HEK293 (cell line): Measurements from ENCODE around the gene APBA1.

Experiments
- CTCF ChIA-PET: fragments of 350-600 bp; formaldehyde crosslinking; extraction: SDS; loops from one replicate; lab custom pipeline; 2021; ENCODE audit warnings: antibody characterized with exemption; lab: Yijun Ruan, JAX
- POLR2A ChIA-PET: fragments of 300-600 bp; formaldehyde crosslinking; extraction: SDS; loops from one replicate; lab custom pipeline; 2020; ENCODE audit warnings: antibody characterized with exemption, inconsistent platforms; lab: Yijun Ruan, JAX
- H3K27ac ChIP-seq: fragments of 200-500 bp; sonication (Bioruptor generic); 2 replicates; pipeline ENCODE4 v1.5.1; 2014; ENCODE audit warnings: low read depth, low read length, control low read depth, inconsistent platforms; ENCODE audit errors: extremely low read depth
- H3K36me3 ChIP-seq, 2 experiments: fragments of 200-500 bp in 1 of 2; sonication (Bioruptor generic) in 1 of 2; 1 replicate in 1 of 2; 2 replicates in 1 of 2; pipeline ENCODE4 v1.5.1; 2014 to 2017; ENCODE audit warnings: inconsistent platforms in 2 of 2, low read length in 2 of 2; ENCODE audit not compliant: control insufficient read depth in 2 of 2, insufficient read depth in 1 of 2
- H3K4me1 ChIP-seq: fragments of 200-500 bp; sonication (Bioruptor generic); 2 replicates; pipeline ENCODE4 v1.5.1; 2014; ENCODE audit warnings: mild to moderate bottlenecking, low read length, inconsistent platforms; ENCODE audit not compliant: control insufficient read depth, insufficient read depth
- H3K4me3 ChIP-seq: 2 replicates; pipeline ENCODE4 v1.5.1; 2011; ENCODE audit warnings: low read depth, mild to moderate bottlenecking, control low read depth, low read length, moderate library complexity
- H3K9me3 ChIP-seq: fragments of 200-500 bp; sonication (Bioruptor generic); 2 replicates; pipeline ENCODE4 v1.5.1; 2014; ENCODE audit warnings: low read depth, low read length, inconsistent platforms; ENCODE audit not compliant: control insufficient read depth, insufficient read depth
- BCL11A ChIP-seq: fragments of 450-650 bp; formaldehyde crosslinking; IDR thresholded peaks from 2 replicates; pipeline ENCODE4 v1.5.1; 2016; ENCODE audit warnings: low read depth, missing biosample characterization, missing genetic modification characterization
- BCL11B ChIP-seq: fragments of 450-650 bp; formaldehyde crosslinking; IDR thresholded peaks from 2 replicates; pipeline ENCODE4 v1.5.1; 2016; ENCODE audit warnings: low read depth, missing biosample characterization, missing genetic modification characterization
- GFI1B ChIP-seq: fragments of 450-650 bp; formaldehyde crosslinking; IDR thresholded peaks from 2 replicates; pipeline ENCODE4 v1.5.1; 2016; ENCODE audit warnings: missing biosample characterization, missing genetic modification characterization
- HOXD13 ChIP-seq: sonication (generic); formaldehyde crosslinking; IDR thresholded peaks from 2 replicates; pipeline ENCODE4 v1.8.0; 2022; ENCODE audit warnings: missing genetic modification reagents, borderline replicate concordance
- KLF9 ChIP-seq: fragments of 450-650 bp; formaldehyde crosslinking; IDR thresholded peaks from 2 replicates; pipeline ENCODE4 v1.5.1; 2016; ENCODE audit warnings: missing biosample characterization, missing genetic modification characterization, low read depth
- PRDM1 ChIP-seq: fragments of 450-650 bp; formaldehyde crosslinking; IDR thresholded peaks from 2 replicates; pipeline ENCODE4; 2016; ENCODE audit warnings: missing biosample characterization, missing genetic modification characterization
- SETDB1 ChIP-seq: IDR thresholded peaks from one replicate; pipeline ENCODE4 v1.6.1; 2017; ENCODE audit warnings: mild to moderate bottlenecking, low read length, moderate library complexity, mixed read lengths; ENCODE audit not compliant: insufficient read length
- SP3 ChIP-seq: fragments of 450-650 bp; formaldehyde crosslinking; IDR thresholded peaks from 2 replicates; pipeline ENCODE4 v1.5.1; 2016; ENCODE audit warnings: missing biosample characterization, missing genetic modification characterization
- YY1 ChIP-seq: fragments of 450-650 bp; formaldehyde crosslinking; IDR thresholded peaks from 2 replicates; pipeline ENCODE4 v1.5.1; 2018; ENCODE audit warnings: missing biosample characterization, missing genetic modification characterization
- YY2 ChIP-seq: fragments of 450-650 bp; formaldehyde crosslinking; IDR thresholded peaks from 2 replicates; pipeline ENCODE4 v1.5.1; 2016; ENCODE audit warnings: missing biosample characterization, missing genetic modification characterization
- ZBTB21 ChIP-seq: fragments of 450-650 bp; formaldehyde crosslinking; IDR thresholded peaks from 2 replicates; pipeline ENCODE4 v1.5.1; 2017; ENCODE audit warnings: missing biosample characterization, missing genetic modification characterization
- ZFP69B ChIP-seq: fragments of 450-650 bp; formaldehyde crosslinking; IDR thresholded peaks from 2 replicates; pipeline ENCODE4 v1.5.1; 2016; ENCODE audit warnings: missing biosample characterization, missing genetic modification characterization
- ZNF140 ChIP-seq: fragments of 450-650 bp; formaldehyde crosslinking; IDR thresholded peaks from 2 replicates; pipeline ENCODE4 v1.5.1; 2016; ENCODE audit warnings: missing biosample characterization, missing genetic modification characterization
- ZNF169 ChIP-seq: fragments of 450-650 bp; formaldehyde crosslinking; IDR thresholded peaks from 2 replicates; pipeline ENCODE4 v1.5.1; 2016; ENCODE audit warnings: missing biosample characterization, missing genetic modification characterization
- ZNF311 ChIP-seq: fragments of 450-650 bp; formaldehyde crosslinking; IDR thresholded peaks from 2 replicates; pipeline ENCODE4 v1.5.1; 2017; ENCODE audit warnings: missing biosample characterization, missing genetic modification characterization, borderline replicate concordance
- ZNF37A ChIP-seq: fragments of 450-650 bp; IDR thresholded peaks from 2 replicates; pipeline ENCODE4 v1.5.1; 2018; ENCODE audit warnings: missing biosample characterization, missing genetic modification characterization
- ZNF529 ChIP-seq: fragments of 450-650 bp; formaldehyde crosslinking; IDR thresholded peaks from 2 replicates; pipeline ENCODE4 v1.5.1; 2017; ENCODE audit warnings: missing genetic modification characterization, missing biosample characterization; ENCODE audit not compliant: insufficient replicate concordance
- ZNF670 ChIP-seq: fragments of 450-650 bp; formaldehyde crosslinking; IDR thresholded peaks from 2 replicates; pipeline ENCODE4 v1.5.1; 2016; ENCODE audit warnings: missing biosample characterization, missing genetic modification characterization, low read depth
- ZNF677 ChIP-seq: fragments of 450-650 bp; IDR thresholded peaks from 2 replicates; pipeline ENCODE4 v1.5.0; 2018; ENCODE audit warnings: missing biosample characterization, mild to moderate bottlenecking, missing genetic modification characterization, moderate library complexity
- ZNF777 ChIP-seq: fragments of 450-650 bp; formaldehyde crosslinking; IDR thresholded peaks from 2 replicates; pipeline ENCODE4 v1.5.1; 2017; ENCODE audit warnings: missing biosample characterization, missing genetic modification characterization, borderline replicate concordance
- ZNF791 ChIP-seq: fragments of 450-650 bp; formaldehyde crosslinking; IDR thresholded peaks from 2 replicates; pipeline ENCODE4 v1.5.1; 2016; ENCODE audit warnings: missing biosample characterization, missing genetic modification characterization
- TF ChIP-seq, protein P1 (sequence below): fragments of 450-650 bp; formaldehyde crosslinking; IDR thresholded peaks from 2 replicates; pipeline ENCODE4 v1.5.1; 2016; ENCODE audit warnings: missing biosample characterization, missing genetic modification characterization
- TF ChIP-seq, protein P2 (sequence below): IDR thresholded peaks from 2 replicates; pipeline ENCODE4 v1.6.1; 2011; ENCODE audit warnings: mild to moderate bottlenecking, low read depth, low read length, borderline replicate concordance
- TF ChIP-seq, protein P3 (sequence below): fragments of 450-650 bp; formaldehyde crosslinking; IDR thresholded peaks from 2 replicates; pipeline ENCODE4 v1.5.1; 2016; ENCODE audit warnings: missing biosample characterization, missing genetic modification characterization
- TF ChIP-seq, protein P4 (sequence below): fragments of 450-650 bp; formaldehyde crosslinking; IDR thresholded peaks from 2 replicates; pipeline ENCODE4 v1.5.1; 2016; ENCODE audit warnings: missing biosample characterization, missing genetic modification characterization
- TF ChIP-seq, protein P5 (sequence below): fragments of 450-650 bp; formaldehyde crosslinking; IDR thresholded peaks from 2 replicates; pipeline ENCODE4 v1.5.1; 2017; ENCODE audit warnings: missing biosample characterization, mild to moderate bottlenecking, missing genetic modification characterization, moderate library complexity

Gene APBA1

DNA sequence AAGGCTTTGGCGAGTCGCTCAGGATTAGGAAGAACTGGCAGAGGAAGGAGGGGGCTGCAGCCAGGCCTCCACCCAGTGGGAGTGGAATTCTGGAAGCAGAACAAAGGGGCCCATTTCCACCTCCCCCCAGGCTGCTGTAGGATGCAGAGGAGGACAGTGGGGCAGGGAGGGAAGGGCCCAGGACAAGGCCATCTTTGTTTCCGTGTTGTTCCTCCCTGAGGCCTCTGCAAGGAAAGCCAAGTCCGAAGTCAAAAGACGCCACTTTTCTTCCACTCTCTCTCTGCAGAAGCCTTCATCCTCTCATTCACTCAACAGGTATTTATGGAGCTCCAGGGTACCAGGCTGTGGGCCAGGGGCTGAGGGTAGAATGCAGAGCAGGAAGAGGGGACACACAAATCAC, 276.5 kb downstream of the APBA1 start:
- no peak overlapping the region for H3K27ac ChIP-seq
- TF ChIP-seq ZFP69B (tag by site-specific recombination): no peak
- TF ChIP-seq ZNF169 (tag by site-specific recombination): no peak
- no peak for TF ChIP-seq SETDB1
- no peak for TF ChIP-seq PRDM1 (tag by site-specific recombination)
- TF ChIP-seq BCL11A (tag by site-specific recombination): no peak
- TF ChIP-seq, all 188 proteins: peak for 0
- Histone ChIP-seq H3K36me3 (no peaks in the 10 kb centered on the region), H3K4me1 (no peaks in the 10 kb centered on the region), H3K9me3 (no peaks in the 10 kb centered on the region), H3K4me3 (no peak overlapping the region)
- ChIA-PET POLR2A (no interaction called here), CTCF (no interaction called here)

DNA sequence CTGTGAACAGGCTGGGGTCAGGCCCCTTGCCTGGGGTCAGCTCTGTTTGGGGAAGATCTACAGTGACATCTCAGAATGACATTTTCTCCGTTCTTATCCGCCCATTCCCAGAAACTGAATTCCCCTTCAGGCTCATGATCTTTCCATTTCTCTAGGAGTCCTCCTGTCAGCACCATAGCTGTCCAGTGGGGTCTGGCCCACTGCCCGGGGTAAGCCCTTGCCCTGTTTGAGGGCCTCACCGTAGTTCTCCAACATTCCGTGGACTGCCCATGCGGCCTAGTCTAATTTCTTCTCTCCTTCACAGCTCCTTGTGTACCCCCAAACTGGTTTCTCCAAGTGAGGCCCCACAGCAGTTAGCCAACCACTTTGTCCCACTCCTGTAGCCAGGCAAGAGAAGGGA, 278.7 kb downstream of the APBA1 start:
- H3K9me3 ChIP-seq: no peaks in the 10 kb centered on the region
- H3K4me1 ChIP-seq: no peaks in the 10 kb centered on the region
- POLR2A ChIA-PET: no interaction called here
- no peaks in the 10 kb centered on the region for H3K36me3 ChIP-seq
- TF ChIP-seq YY1 (tag by site-specific recombination) (no peak), GFI1B (no peak), BCL11B (no peak), ZNF670 (no peak), SP3 (tag by site-specific recombination) (no peak), ZNF777 (no peak), ZNF140 (tag by site-specific recombination) (no peak), ZNF791 (tag by site-specific recombination) (no peak)
- TF ChIP-seq, protein P1, sequence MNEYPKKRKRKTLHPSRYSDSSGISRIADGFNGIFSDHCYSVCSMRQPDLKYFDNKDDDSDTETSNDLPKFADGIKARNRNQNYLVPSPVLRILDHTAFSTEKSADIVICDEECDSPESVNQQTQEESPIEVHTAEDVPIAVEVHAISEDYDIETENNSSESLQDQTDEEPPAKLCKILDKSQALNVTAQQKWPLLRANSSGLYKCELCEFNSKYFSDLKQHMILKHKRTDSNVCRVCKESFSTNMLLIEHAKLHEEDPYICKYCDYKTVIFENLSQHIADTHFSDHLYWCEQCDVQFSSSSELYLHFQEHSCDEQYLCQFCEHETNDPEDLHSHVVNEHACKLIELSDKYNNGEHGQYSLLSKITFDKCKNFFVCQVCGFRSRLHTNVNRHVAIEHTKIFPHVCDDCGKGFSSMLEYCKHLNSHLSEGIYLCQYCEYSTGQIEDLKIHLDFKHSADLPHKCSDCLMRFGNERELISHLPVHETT: no peak
- TF ChIP-seq, protein P2, sequence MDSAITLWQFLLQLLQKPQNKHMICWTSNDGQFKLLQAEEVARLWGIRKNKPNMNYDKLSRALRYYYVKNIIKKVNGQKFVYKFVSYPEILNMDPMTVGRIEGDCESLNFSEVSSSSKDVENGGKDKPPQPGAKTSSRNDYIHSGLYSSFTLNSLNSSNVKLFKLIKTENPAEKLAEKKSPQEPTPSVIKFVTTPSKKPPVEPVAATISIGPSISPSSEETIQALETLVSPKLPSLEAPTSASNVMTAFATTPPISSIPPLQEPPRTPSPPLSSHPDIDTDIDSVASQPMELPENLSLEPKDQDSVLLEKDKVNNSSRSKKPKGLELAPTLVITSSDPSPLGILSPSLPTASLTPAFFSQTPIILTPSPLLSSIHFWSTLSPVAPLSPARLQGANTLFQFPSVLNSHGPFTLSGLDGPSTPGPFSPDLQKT: no peak
- TF ChIP-seq, protein P3, sequence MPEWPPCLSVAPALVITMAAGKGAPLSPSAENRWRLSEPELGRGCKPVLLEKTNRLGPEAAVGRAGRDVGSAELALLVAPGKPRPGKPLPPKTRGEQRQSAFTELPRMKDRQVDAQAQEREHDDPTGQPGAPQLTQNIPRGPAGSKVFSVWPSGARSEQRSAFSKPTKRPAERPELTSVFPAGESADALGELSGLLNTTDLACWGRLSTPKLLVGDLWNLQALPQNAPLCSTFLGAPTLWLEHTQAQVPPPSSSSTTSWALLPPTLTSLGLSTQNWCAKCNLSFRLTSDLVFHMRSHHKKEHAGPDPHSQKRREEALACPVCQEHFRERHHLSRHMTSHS (tag by site-specific recombination): no peak
- CTCF ChIA-PET: no interaction called here
- H3K27ac ChIP-seq: no peak overlapping the region
- no peak overlapping the region for H3K4me3 ChIP-seq

DNA sequence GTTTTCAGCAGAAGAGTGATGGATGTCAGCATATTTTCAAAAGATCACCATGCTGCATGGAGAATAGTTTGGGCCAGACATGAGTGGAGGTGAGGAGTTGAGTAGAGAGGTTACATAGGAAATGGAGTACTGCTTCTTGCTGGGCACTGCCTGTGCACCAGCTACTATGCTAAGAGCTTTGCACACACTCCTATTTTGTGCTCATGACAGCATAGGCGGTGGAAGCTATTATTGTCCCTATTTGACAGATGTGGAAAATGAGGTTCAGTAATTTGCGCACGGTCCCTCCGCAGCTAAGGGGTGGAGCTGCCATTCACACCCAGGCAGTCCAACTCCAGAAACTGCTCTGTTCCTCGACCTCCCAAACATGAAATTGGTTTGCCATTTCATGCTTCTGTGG, 279.3 kb downstream of the APBA1 start:
- TF ChIP-seq ZNF37A: no peak
- TF ChIP-seq KLF9: no peak
- no peaks in the 10 kb centered on the region for H3K4me1 ChIP-seq
- POLR2A ChIA-PET: no interaction called here
- CTCF ChIA-PET: interaction anchor here (0.5 to 1.0 kb wide), 2 partner anchors 30 to 317 kb away, joined by 3 to 4 read pairs; no protein-coding TSS in a partner anchor
- no peak overlapping the region for H3K27ac ChIP-seq
- no peak overlapping the region for H3K4me3 ChIP-seq
- H3K9me3 ChIP-seq: no peaks in the 10 kb centered on the region
- no peaks in the 10 kb centered on the region for H3K36me3 ChIP-seq

DNA sequence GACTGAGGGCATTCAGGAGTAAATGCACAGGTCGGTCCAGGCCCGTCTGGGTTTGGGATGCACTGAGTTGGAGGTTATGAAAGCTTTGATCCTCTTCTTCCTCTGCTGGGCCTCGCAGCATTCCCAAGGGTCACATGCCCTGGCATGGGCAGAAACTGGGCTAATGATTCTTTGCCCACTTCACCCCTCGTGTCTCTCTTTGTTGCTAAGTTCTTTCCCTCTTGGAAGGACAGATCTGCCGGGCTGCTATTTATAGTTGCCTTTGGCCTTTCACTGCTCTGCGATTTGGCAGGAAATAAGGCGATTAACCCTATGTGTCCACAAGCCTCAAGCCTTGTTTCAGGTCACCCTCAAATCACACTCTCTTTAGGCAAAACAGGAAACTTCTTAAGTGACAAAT, 280.2 kb downstream of the APBA1 start:
- Histone ChIP-seq H3K4me1 (no peaks in the 10 kb centered on the region), H3K9me3 (no peaks in the 10 kb centered on the region), H3K27ac (no peak overlapping the region), H3K36me3 (no peaks in the 10 kb centered on the region), H3K4me3 (no peak overlapping the region)
- POLR2A ChIA-PET: no interaction called here
- CTCF ChIA-PET: no interaction called here
- no peak for TF ChIP-seq ZNF677
- no peak for TF ChIP-seq ZNF311 (tag by site-specific recombination)
- TF ChIP-seq, protein P4, sequence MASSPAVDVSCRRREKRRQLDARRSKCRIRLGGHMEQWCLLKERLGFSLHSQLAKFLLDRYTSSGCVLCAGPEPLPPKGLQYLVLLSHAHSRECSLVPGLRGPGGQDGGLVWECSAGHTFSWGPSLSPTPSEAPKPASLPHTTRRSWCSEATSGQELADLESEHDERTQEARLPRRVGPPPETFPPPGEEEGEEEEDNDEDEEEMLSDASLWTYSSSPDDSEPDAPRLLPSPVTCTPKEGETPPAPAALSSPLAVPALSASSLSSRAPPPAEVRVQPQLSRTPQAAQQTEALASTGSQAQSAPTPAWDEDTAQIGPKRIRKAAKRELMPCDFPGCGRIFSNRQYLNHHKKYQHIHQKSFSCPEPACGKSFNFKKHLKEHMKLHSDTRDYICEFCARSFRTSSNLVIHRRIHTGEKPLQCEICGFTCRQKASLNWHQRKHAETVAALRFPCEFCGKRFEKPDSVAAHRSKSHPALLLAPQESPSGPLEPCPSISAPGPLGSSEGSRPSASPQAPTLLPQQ (tag by site-specific recombination): no peak
- no peak for TF ChIP-seq YY2 (tag by site-specific recombination)
- TF ChIP-seq ZNF529: no peak
- TF ChIP-seq ZBTB21 (tag by site-specific recombination): no peak
- no peak for TF ChIP-seq HOXD13 (CRISPR knock-in tag)
- TF ChIP-seq, protein P5, sequence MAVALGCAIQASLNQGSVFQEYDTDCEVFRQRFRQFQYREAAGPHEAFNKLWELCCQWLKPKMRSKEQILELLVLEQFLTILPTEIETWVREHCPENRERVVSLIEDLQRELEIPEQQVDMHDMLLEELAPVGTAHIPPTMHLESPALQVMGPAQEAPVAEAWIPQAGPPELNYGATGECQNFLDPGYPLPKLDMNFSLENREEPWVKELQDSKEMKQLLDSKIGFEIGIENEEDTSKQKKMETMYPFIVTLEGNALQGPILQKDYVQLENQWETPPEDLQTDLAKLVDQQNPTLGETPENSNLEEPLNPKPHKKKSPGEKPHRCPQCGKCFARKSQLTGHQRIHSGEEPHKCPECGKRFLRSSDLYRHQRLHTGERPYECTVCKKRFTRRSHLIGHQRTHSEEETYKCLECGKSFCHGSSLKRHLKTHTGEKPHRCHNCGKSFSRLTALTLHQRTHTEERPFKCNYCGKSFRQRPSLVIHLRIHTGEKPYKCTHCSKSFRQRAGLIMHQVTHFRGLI: no peak
